A549 (cell line): ENCODE results near the gene TWIST2.

ENCODE experiments used
- HDAC2 ChIP-seq: fragments of 200-600 bp; sonication (generic); IDR thresholded peaks from 2 replicates; pipeline ENCODE4 v1.6.1; 2016
- HOXA7 ChIP-seq: fragments of 250-450 bp; sonication (Bioruptor Pico); IDR thresholded peaks from 2 replicates; pipeline ENCODE4 v1.5.0; 2020; ENCODE audit warnings: mild to moderate bottlenecking, moderate library complexity
- KDM1A ChIP-seq: fragments of 200-600 bp; sonication (generic); IDR thresholded peaks from 2 replicates; pipeline ENCODE4 v1.6.1; 2016; ENCODE audit warnings: low read depth, mild to moderate bottlenecking
- KDM5A ChIP-seq: fragments of 200-600 bp; sonication (generic); IDR thresholded peaks from 2 replicates; pipeline ENCODE4 v1.6.1; 2016; ENCODE audit warnings: antibody characterized with exemption, mild to moderate bottlenecking
- POLR2A ChIP-seq: IDR thresholded peaks from 2 replicates; pipeline ENCODE4 v1.6.1; 2012; ENCODE audit warnings: mild to moderate bottlenecking, low read length
- RARB ChIP-seq: fragments of 250-450 bp; sonication (Bioruptor Pico); IDR thresholded peaks from 2 replicates; pipeline ENCODE4 v1.8.0; 2021; ENCODE audit warnings: mild to moderate bottlenecking, moderate library complexity
- RFX5 ChIP-seq: fragments of 450-650 bp; IDR thresholded peaks from 2 replicates; pipeline ENCODE4 v1.7.1; 2014; ENCODE audit warnings: antibody characterized with exemption, mild to moderate bottlenecking, moderate library complexity
- SMC3 ChIP-seq: fragments of >200 bp; sonication (Bioruptor Twin); formaldehyde crosslinking; IDR thresholded peaks from 3 replicates; pipeline ENCODE4 v1.6.1; 2018; ENCODE audit warnings: inconsistent platforms
- TF ChIP-seq, protein P1 (sequence below): fragments of 250-450 bp; sonication (Bioruptor Pico); IDR thresholded peaks from 2 replicates; pipeline ENCODE4 v1.5.0; 2020; ENCODE audit warnings: low read depth, mild to moderate bottlenecking, moderate library complexity
- TF ChIP-seq, protein P2 (sequence below): fragments of >200 bp; sonication (Bioruptor Twin); formaldehyde crosslinking; IDR thresholded peaks from 3 replicates; pipeline ENCODE4 v1.5.1; 2016
- TF ChIP-seq, protein P3 (sequence below): IDR thresholded peaks from 2 replicates; pipeline ENCODE4 v1.6.1; 2012
- TF ChIP-seq, protein P4 (sequence below): fragments of 200-600 bp; sonication (generic); IDR thresholded peaks from 2 replicates; pipeline ENCODE4 v1.6.1; 2016; ENCODE audit warnings: antibody characterized with exemption, mild to moderate bottlenecking, moderate library complexity
- TF ChIP-seq, protein P5 (sequence below): fragments of 450-650 bp; IDR thresholded peaks from 2 replicates; pipeline ENCODE4 v1.6.1; 2014; ENCODE audit warnings: antibody characterized with exemption

DNA sequence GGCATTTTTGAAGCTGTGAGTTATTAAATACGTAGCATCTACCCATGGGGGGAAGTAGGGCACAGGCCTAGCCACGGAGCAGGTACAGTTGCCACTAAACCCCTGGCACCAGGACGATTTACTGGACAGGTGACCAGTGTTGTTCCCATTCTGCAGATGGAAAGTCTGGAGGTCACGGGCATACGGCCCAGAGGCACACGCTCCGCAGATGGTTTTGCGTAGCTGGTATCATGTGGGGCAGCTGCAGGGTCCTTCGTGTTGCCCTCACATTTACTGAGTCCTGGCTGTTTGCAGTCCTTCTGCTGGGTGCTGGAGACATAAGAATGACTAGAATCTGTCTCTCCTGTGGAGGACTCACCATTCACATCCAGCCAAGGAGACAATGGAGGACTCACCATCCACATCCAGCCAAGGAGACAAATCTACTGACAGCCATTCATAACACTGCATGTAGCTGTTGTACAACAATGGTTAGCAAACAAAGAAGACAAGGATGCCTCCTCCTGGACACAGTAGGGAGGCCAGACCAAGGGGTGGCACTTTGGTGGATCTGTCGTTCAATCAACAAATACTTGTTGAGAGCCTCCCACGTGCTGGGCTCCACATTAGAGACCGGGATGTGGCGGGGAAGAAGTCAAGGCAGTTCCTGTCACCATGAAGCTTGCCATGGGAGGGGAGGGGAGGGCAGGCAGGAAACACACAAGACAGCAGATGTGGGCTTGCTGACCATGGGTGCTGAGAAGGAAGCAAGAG, 24.9 kb downstream of the TWIST2 start:
- TF ChIP-seq, protein P1, sequence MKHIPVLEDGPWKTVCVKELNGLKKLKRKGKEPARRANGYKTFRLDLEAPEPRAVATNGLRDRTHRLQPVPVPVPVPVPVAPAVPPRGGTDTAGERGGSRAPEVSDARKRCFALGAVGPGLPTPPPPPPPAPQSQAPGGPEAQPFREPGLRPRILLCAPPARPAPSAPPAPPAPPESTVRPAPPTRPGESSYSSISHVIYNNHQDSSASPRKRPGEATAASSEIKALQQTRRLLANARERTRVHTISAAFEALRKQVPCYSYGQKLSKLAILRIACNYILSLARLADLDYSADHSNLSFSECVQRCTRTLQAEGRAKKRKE (CRISPR knock-in tag) = no peak
- TF ChIP-seq, protein P2, sequence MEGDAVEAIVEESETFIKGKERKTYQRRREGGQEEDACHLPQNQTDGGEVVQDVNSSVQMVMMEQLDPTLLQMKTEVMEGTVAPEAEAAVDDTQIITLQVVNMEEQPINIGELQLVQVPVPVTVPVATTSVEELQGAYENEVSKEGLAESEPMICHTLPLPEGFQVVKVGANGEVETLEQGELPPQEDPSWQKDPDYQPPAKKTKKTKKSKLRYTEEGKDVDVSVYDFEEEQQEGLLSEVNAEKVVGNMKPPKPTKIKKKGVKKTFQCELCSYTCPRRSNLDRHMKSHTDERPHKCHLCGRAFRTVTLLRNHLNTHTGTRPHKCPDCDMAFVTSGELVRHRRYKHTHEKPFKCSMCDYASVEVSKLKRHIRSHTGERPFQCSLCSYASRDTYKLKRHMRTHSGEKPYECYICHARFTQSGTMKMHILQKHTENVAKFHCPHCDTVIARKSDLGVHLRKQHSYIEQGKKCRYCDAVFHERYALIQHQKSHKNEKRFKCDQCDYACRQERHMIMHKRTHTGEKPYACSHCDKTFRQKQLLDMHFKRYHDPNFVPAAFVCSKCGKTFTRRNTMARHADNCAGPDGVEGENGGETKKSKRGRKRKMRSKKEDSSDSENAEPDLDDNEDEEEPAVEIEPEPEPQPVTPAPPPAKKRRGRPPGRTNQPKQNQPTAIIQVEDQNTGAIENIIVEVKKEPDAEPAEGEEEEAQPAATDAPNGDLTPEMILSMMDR = no peak
- TF ChIP-seq POLR2A = no peak
- TF ChIP-seq, protein P3, sequence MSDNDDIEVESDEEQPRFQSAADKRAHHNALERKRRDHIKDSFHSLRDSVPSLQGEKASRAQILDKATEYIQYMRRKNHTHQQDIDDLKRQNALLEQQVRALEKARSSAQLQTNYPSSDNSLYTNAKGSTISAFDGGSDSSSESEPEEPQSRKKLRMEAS = no peak
- TF ChIP-seq, protein P4, sequence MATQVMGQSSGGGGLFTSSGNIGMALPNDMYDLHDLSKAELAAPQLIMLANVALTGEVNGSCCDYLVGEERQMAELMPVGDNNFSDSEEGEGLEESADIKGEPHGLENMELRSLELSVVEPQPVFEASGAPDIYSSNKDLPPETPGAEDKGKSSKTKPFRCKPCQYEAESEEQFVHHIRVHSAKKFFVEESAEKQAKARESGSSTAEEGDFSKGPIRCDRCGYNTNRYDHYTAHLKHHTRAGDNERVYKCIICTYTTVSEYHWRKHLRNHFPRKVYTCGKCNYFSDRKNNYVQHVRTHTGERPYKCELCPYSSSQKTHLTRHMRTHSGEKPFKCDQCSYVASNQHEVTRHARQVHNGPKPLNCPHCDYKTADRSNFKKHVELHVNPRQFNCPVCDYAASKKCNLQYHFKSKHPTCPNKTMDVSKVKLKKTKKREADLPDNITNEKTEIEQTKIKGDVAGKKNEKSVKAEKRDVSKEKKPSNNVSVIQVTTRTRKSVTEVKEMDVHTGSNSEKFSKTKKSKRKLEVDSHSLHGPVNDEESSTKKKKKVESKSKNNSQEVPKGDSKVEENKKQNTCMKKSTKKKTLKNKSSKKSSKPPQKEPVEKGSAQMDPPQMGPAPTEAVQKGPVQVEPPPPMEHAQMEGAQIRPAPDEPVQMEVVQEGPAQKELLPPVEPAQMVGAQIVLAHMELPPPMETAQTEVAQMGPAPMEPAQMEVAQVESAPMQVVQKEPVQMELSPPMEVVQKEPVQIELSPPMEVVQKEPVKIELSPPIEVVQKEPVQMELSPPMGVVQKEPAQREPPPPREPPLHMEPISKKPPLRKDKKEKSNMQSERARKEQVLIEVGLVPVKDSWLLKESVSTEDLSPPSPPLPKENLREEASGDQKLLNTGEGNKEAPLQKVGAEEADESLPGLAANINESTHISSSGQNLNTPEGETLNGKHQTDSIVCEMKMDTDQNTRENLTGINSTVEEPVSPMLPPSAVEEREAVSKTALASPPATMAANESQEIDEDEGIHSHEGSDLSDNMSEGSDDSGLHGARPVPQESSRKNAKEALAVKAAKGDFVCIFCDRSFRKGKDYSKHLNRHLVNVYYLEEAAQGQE = no peak
- no peak for TF ChIP-seq KDM5A
- no peak for TF ChIP-seq SMC3
- no peak for TF ChIP-seq HDAC2
- TF ChIP-seq, protein P5, sequence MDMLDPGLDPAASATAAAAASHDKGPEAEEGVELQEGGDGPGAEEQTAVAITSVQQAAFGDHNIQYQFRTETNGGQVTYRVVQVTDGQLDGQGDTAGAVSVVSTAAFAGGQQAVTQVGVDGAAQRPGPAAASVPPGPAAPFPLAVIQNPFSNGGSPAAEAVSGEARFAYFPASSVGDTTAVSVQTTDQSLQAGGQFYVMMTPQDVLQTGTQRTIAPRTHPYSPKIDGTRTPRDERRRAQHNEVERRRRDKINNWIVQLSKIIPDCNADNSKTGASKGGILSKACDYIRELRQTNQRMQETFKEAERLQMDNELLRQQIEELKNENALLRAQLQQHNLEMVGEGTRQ = no peak
- no peak for TF ChIP-seq KDM1A
- TF ChIP-seq HOXA7 (CRISPR knock-in tag) = no peak
- no peak for TF ChIP-seq RFX5
- no peak for TF ChIP-seq RARB (CRISPR knock-in tag)
